Liver (tissue), 9 donors: ENCODE data around the gene PIN1. TPM values are rescaled to one million over a fixed set of nuclear protein-coding genes. Genes with fewer than 3 reads are reported as not detected.
A peak's percentile ranks its signal among the peaks of the same experiment; 100 is the strongest.

ENCODE experiments used
- DNase-seq: peaks from one replicate; pipeline ENCODE4 v3.0.0-alpha.2; 2017; ENCODE audit warnings: low spot score
- H3K27ac ChIP-seq, 2 donors: one replicate each; pipeline ENCODE4 v1.7.0; 2013; ENCODE audit warnings: inconsistent platforms in 2 of 2, low read length in 2 of 2, control low read depth in 1 of 2, low read depth in 1 of 2, mild to moderate bottlenecking in 1 of 2
- H3K27me3 ChIP-seq, 4 donors: one replicate each; pipeline versions ENCODE4 v1.6.1 to v1.7.0; 2013; ENCODE audit warnings: low read length in 3 of 4, inconsistent platforms in 1 of 4, mild to moderate bottlenecking in 1 of 4, moderate library complexity in 1 of 4; ENCODE audit not compliant: control insufficient read depth in 4 of 4, insufficient read depth in 4 of 4
- H3K36me3 ChIP-seq, 4 donors: one replicate each; pipeline versions ENCODE4 v1.6.1 to v1.7.0; 2013; ENCODE audit warnings: low read length in 3 of 4, mild to moderate bottlenecking in 3 of 4, low read depth in 1 of 4, moderate library complexity in 1 of 4; ENCODE audit not compliant: control insufficient read depth in 4 of 4, insufficient read depth in 3 of 4
- H3K4me1 ChIP-seq, 4 donors: one replicate each; pipeline versions ENCODE4 v1.6.1 to v1.7.0; 2013; ENCODE audit warnings: low read length in 3 of 4, mild to moderate bottlenecking in 3 of 4, moderate library complexity in 1 of 4; ENCODE audit not compliant: control insufficient read depth in 4 of 4, insufficient read depth in 4 of 4
- H3K4me3 ChIP-seq, 3 donors: one replicate each; pipeline versions ENCODE4 v1.6.1 to v1.7.0; 2013; ENCODE audit warnings: low read length in 3 of 3, control low read depth in 1 of 3, low read depth in 1 of 3, mild to moderate bottlenecking in 1 of 3
- H3K9ac ChIP-seq, 2 donors: one replicate each; pipeline ENCODE4 v1.7.0; 2013; ENCODE audit warnings: low read length in 2 of 2, mild to moderate bottlenecking in 2 of 2, moderate library complexity in 2 of 2, control low read depth in 1 of 2, low read depth in 1 of 2
- H3K9me3 ChIP-seq, 4 donors: one replicate each; pipeline versions ENCODE4 v1.6.1 to v1.7.0; 2013; ENCODE audit warnings: low read length in 3 of 4; ENCODE audit not compliant: control insufficient read depth in 4 of 4
- CTCF ChIP-seq: fragments of 150-350 bp; IDR thresholded peaks from 2 replicates; pipeline ENCODE4 v1.5.1; 2017; ENCODE audit warnings: improper control_type of control experiment, low read depth, low read length; ENCODE audit not compliant: missing input control
- EGR1 ChIP-seq, 2 donors: IDR thresholded peaks; 2 replicates each; pipeline ENCODE4 v1.6.1; 2016 to 2018; ENCODE audit warnings: antibody characterized with exemption in 2 of 2, low read depth in 2 of 2
- FOXA1 ChIP-seq: IDR thresholded peaks from 2 replicates; pipeline ENCODE4 v1.6.1; 2016; ENCODE audit warnings: antibody characterized with exemption
- FOXA2 ChIP-seq: IDR thresholded peaks from 2 replicates; pipeline ENCODE4 v1.6.1; 2016; ENCODE audit warnings: antibody characterized with exemption
- GABPA ChIP-seq, 2 donors: IDR thresholded peaks in 1 of 2; conservative IDR thresholded peaks in 1 of 2; 2 replicates each; pipeline ENCODE4 v1.6.1; 2016; ENCODE audit warnings: antibody characterized with exemption in 2 of 2, mild to moderate bottlenecking in 1 of 2, moderate library complexity in 1 of 2
- HNF4A ChIP-seq, 2 donors: conservative IDR thresholded peaks; 2 replicates each; pipeline ENCODE4 v1.6.1; 2016; ENCODE audit warnings: antibody characterized with exemption in 2 of 2, mild to moderate bottlenecking in 2 of 2
- HNF4G ChIP-seq: IDR thresholded peaks from 2 replicates; pipeline ENCODE4 v1.6.1; 2016; ENCODE audit warnings: antibody characterized with exemption
- MAX ChIP-seq: IDR thresholded peaks from 2 replicates; pipeline ENCODE4 v1.6.1; 2016; ENCODE audit warnings: antibody characterized with exemption
- RAD21 ChIP-seq, 2 donors: IDR thresholded peaks; 2 replicates each; pipeline ENCODE4 v1.6.1; 2016; ENCODE audit warnings: antibody characterized with exemption in 2 of 2, mild to moderate bottlenecking in 2 of 2
- REST ChIP-seq: IDR thresholded peaks from 2 replicates; pipeline ENCODE4 v1.6.1; 2016; ENCODE audit warnings: antibody characterized with exemption, mild to moderate bottlenecking
- RXRA ChIP-seq, 2 donors: IDR thresholded peaks; 2 replicates each; pipeline ENCODE4 v1.6.1; 2017 to 2018; ENCODE audit warnings: antibody characterized with exemption in 2 of 2, mild to moderate bottlenecking in 1 of 2
- SP1 ChIP-seq: IDR thresholded peaks from 2 replicates; pipeline ENCODE4 v1.6.1; 2018; ENCODE audit warnings: antibody characterized with exemption, mild to moderate bottlenecking
- TAF1 ChIP-seq: conservative IDR thresholded peaks from 2 replicates; pipeline ENCODE4 v1.6.1; 2016; ENCODE audit warnings: antibody characterized with exemption, mild to moderate bottlenecking
- YY1 ChIP-seq: IDR thresholded peaks from 2 replicates; pipeline ENCODE4 v1.6.1; 2016; ENCODE audit warnings: antibody characterized with exemption, mild to moderate bottlenecking
- WGBS: extraction: QIAGEN DNeasy Blood & Tissue Kit; methylation state at CpG from one replicate; pipeline ENCODE4 v1.1.7; 2013; 5-methylcytosine and 5-hydroxymethylcytosine counted together
- polyA plus RNA-seq, 2 donors: library from polyadenylated mRNA; stranded (reverse) in 1 of 2; unstranded in 1 of 2; fragments of 200-250 nt in 1 of 2; fragments of >200 nt in 1 of 2; fragmentation: Nextera tagmentation in 1 of 2; extraction: Ambion mirVana in 1 of 2; gene quantifications; one replicate each; pipeline versions ENCODE4 v1.2.1 to v1.2.3, GENCODE V29; 2013 to 2015
- total RNA-seq, 2 donors: library from RNA; depleted of rRNA; stranded (reverse); fragments of >200 nt; gene quantifications; one replicate each; pipeline ENCODE4 v1.2.3, GENCODE V29; 2014
- TF ChIP-seq, protein P1 (sequence below): IDR thresholded peaks from 2 replicates; pipeline ENCODE4 v1.6.1; 2016; ENCODE audit warnings: antibody characterized with exemption
- TF ChIP-seq, protein P2 (sequence below): IDR thresholded peaks from 2 replicates; pipeline ENCODE4 v1.6.1; 2016; ENCODE audit warnings: antibody characterized with exemption
- donor health status: healthy.
- donor health status: healthy.
- donor health status: healthy.
- donor health status: healthy.
- donor health status: healthy.

Gene PIN1
- total and polyA plus RNA-seq, 4 donors = 34.4 to 51.3 (median 39.9) TPM

DNA sequence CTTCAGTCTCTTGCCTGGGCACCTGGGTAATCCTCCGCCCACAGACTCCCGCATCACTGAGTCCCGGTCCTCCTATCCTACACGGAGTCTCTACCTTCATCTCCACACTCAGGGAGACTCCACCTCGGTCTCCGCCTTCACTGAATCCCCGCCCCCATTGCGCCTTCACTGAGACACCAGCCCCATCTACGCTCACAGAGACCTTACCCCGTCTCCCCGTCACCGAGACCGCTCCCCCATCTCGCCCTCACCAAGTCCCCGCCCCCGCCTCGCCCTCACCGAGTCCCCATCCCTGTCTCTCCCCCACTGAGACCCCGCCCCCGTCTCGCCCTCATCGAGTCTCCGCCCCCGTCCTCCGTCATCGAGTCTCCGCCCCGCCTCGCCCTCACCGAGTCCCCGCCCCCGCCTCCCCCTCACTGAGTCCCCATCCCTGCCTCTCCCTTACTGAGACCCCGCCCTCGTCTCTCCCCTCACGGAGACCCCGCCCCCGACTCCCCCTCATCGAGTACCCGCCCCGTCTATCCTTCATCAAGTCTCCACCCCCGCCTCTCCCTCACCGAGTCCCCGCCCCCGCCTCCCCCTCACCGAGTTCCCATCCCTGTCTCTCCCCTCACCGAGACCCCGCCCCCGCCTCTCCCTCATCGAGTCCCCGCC lies 43.4 kb upstream of the PIN1 start:
- H3K4me3 ChIP-seq = peak overlapping the region; percentile 67 to 85 (median 77)
- H3K27ac ChIP-seq = peak overlapping the region; percentile 66 to 95
- no peaks in the 10 kb centered on the region for H3K9me3 ChIP-seq
- TF ChIP-seq YY1 = no peak
- TF ChIP-seq, protein P1, sequence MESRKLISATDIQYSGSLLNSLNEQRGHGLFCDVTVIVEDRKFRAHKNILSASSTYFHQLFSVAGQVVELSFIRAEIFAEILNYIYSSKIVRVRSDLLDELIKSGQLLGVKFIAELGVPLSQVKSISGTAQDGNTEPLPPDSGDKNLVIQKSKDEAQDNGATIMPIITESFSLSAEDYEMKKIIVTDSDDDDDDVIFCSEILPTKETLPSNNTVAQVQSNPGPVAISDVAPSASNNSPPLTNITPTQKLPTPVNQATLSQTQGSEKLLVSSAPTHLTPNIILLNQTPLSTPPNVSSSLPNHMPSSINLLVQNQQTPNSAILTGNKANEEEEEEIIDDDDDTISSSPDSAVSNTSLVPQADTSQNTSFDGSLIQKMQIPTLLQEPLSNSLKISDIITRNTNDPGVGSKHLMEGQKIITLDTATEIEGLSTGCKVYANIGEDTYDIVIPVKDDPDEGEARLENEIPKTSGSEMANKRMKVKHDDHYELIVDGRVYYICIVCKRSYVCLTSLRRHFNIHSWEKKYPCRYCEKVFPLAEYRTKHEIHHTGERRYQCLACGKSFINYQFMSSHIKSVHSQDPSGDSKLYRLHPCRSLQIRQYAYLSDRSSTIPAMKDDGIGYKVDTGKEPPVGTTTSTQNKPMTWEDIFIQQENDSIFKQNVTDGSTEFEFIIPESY = no peak
- TF ChIP-seq FOXA2 = no peak
- peak; percentile 43 to 78 for TF ChIP-seq EGR1 (IDR thresholded peaks at IDR 0.05; ENCODE audit: low read depth in 2 of 2)
- TF ChIP-seq FOXA1 = no peak
- peak; percentile 10 for TF ChIP-seq SP1
- no peak for TF ChIP-seq MAX
- no peak for TF ChIP-seq CTCF
- TF ChIP-seq REST = no peak
- H3K4me1 ChIP-seq = peaks cover 0 to 4% (median 1%) of the 10 kb centered on the region in 4 donors
- no peak overlapping the region for H3K9ac ChIP-seq
- no peaks in the 10 kb centered on the region for H3K27me3 ChIP-seq
- peak; percentile 96 for DNase-seq
- H3K36me3 ChIP-seq = no peaks in the 10 kb centered on the region
- WGBS = 4% methylated on average over 50 of the region's 50 CpGs

DNA sequence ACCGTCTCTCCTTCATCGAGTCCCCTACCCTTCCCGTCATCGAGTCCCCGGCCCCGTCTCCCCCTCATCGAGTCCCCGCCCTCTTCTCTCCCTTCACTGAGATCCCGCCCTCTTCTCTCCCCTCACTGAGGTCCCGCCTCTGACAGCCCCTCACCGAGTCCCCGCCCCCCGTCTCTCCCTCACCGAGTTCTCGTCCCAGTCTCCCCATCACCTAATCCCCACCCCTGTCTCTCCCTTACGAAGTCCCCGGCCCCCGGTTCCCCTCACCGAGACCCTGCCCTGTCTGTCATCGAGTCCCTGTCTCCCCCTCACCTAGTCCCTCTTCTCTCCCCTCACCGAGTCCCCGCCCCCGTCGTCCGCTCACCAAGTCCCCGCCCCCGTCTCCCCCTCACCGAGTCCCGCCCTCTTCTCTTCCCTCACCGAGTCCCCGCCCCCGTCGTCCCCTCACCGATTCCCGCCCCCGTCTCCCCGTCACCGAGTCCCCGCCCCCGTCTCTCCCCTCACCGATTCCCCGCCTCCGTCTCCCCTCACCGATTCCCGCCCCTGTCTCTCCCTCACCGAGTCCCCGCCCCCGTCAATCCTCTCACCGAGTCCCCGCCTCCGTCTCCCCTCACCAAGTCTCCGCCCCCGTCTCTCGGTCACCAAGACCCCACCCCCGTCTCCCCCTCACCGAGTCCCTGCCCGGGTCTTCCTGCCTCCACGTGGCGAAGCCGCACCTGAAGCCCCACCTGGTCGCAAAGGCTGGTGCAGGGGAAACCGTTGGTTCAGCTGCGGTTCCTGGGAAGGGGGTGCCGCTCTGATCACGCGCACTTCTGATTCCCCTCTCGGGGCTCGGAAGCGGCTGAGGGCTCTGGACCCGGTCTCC lies 42.7 kb upstream of the PIN1 start:
- H3K9me3 ChIP-seq = no peaks in the 10 kb centered on the region
- peak overlapping the region; percentile 84 to 88 (median 85) for H3K4me3 ChIP-seq
- H3K9ac ChIP-seq = peak overlapping the region; percentile 34 to 47
- peak; percentile 92 for DNase-seq
- WGBS = 5% methylated on average over 70 of the region's 70 CpGs
- H3K27me3 ChIP-seq = no peaks in the 10 kb centered on the region
- H3K27ac ChIP-seq = peak overlapping the region; percentile 74 to 95
- H3K4me1 ChIP-seq = peaks cover 0 to 4% (median 1%) of the 10 kb centered on the region in 4 donors
- H3K36me3 ChIP-seq = no peaks in the 10 kb centered on the region
- TF ChIP-seq YY1 = no peak
- TF ChIP-seq RAD21 (IDR thresholded peaks at IDR 0.05) = peak in 1 of 2 donors; percentile 19
- TF ChIP-seq GABPA (IDR thresholded peaks at IDR 0.05 in 1 of 2, conservative IDR thresholded peaks at IDR 0.05 in 1 of 2) = no peak
- peak; percentile 49 for TF ChIP-seq MAX
- no peak for TF ChIP-seq FOXA2
- no peak for TF ChIP-seq HNF4G
- no peak for TF ChIP-seq RXRA (IDR thresholded peaks at IDR 0.05)
- TF ChIP-seq EGR1 (IDR thresholded peaks at IDR 0.05; ENCODE audit: low read depth in 2 of 2) = peak; percentile 58 to 74
- TF ChIP-seq, protein P1 = no peak
- TF ChIP-seq, protein P2, sequence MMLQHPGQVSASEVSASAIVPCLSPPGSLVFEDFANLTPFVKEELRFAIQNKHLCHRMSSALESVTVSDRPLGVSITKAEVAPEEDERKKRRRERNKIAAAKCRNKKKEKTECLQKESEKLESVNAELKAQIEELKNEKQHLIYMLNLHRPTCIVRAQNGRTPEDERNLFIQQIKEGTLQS = no peak
- no peak for TF ChIP-seq TAF1
- TF ChIP-seq HNF4A (conservative IDR thresholded peaks at IDR 0.05) = no peak
- TF ChIP-seq CTCF = no peak
